Loucy (cell line): ENCODE results near the gene THADA.

ENCODE experiments used
- EZH2phosphoT487 ChIP-seq: fragments of 200-600 bp; IDR thresholded peaks from 2 replicates; pipeline ENCODE4 v1.6.1; 2018; ENCODE audit warnings: antibody characterized with exemption, mild to moderate bottlenecking, moderate library complexity, borderline replicate concordance
- TF ChIP-seq, protein P1 (sequence below): fragments of 200-600 bp; sonication (generic); conservative IDR thresholded peaks from 2 replicates; pipeline ENCODE4 v1.5.1; 2014; ENCODE audit warnings: mild to moderate bottlenecking, antibody characterized with exemption, low read length

DNA sequence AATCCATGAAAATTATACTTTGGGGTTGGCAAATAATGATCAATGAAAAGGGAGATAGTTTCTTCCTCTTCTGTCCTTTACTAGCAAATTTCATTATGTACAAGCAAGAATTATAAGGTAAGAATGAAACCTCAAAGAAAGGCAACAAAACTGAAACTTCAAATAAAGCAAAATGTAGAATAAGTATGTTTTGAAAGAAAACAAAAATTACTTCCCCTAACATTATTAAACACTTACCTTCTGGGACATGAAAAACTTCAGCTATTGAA, 29.4 kb downstream of the THADA start:
- TF ChIP-seq, protein P1, sequence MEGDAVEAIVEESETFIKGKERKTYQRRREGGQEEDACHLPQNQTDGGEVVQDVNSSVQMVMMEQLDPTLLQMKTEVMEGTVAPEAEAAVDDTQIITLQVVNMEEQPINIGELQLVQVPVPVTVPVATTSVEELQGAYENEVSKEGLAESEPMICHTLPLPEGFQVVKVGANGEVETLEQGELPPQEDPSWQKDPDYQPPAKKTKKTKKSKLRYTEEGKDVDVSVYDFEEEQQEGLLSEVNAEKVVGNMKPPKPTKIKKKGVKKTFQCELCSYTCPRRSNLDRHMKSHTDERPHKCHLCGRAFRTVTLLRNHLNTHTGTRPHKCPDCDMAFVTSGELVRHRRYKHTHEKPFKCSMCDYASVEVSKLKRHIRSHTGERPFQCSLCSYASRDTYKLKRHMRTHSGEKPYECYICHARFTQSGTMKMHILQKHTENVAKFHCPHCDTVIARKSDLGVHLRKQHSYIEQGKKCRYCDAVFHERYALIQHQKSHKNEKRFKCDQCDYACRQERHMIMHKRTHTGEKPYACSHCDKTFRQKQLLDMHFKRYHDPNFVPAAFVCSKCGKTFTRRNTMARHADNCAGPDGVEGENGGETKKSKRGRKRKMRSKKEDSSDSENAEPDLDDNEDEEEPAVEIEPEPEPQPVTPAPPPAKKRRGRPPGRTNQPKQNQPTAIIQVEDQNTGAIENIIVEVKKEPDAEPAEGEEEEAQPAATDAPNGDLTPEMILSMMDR = no peak
- no peak for TF ChIP-seq EZH2phosphoT487
